ENCODE data around the gene CLDN22.

CLDN22 gene

GRCh38 chr4:183314336-183314735 lies 5.7 kb downstream of the CLDN22 start:
- ChIA-PET POLR2A (ENCODE audit: low non-redundant PET) (no interaction called here), CTCF (interaction anchor here (0.5 to 1.4 kb wide), 2 partner anchors 9 to 164 kb away, joined by 3 read pairs; no protein-coding TSS in a partner anchor)
- no peak for TF ChIP-seq CTCF (conservative IDR thresholded peaks at IDR 0.05; ENCODE audit: low read depth)
- no peak overlapping the region for H3K27ac ChIP-seq
- DNase-seq (ENCODE audit: low spot score), result no peak

GRCh38 chr4:183312841-183313240 lies 7.2 kb downstream of the CLDN22 start:
- POLR2A ChIA-PET (ENCODE audit: low non-redundant PET), result no interaction called here
- CTCF ChIA-PET, result no interaction called here
- no peak for DNase-seq (ENCODE audit: low spot score)
- no peak for TF ChIP-seq CTCF (conservative IDR thresholded peaks at IDR 0.05; ENCODE audit: low read depth)
- H3K27ac ChIP-seq, result no peak overlapping the region

GRCh38 chr4:183306811-183307210 lies 13.3 kb downstream of the CLDN22 start:
- no peak for DNase-seq (ENCODE audit: low spot score)
- no peak overlapping the region for H3K27ac ChIP-seq
- no peak for TF ChIP-seq CTCF (conservative IDR thresholded peaks at IDR 0.05; ENCODE audit: low read depth)
- ChIA-PET CTCF (no interaction called here), POLR2A (ENCODE audit: low non-redundant PET) (interaction anchor here (0.6 kb wide), 1 partner anchor 208 kb away, joined by 3 read pairs; the partner anchor contains the start of gene WWC2)

GRCh38 chr4:183304538-183304937 lies 15.5 kb downstream of the CLDN22 start:
- CTCF ChIA-PET, result no interaction called here
- TF ChIP-seq CTCF (conservative IDR thresholded peaks at IDR 0.05; ENCODE audit: low read depth), result no peak
- no peak for DNase-seq (ENCODE audit: low spot score)
- no peak overlapping the region for H3K27ac ChIP-seq
- POLR2A ChIA-PET (ENCODE audit: low non-redundant PET), result no interaction called here

GRCh38 chr4:183304067-183304466 lies 16.0 kb downstream of the CLDN22 start:
- H3K27ac ChIP-seq, result no peak overlapping the region
- POLR2A ChIA-PET (ENCODE audit: low non-redundant PET), result no interaction called here
- CTCF ChIA-PET, result no interaction called here
- no peak for DNase-seq (ENCODE audit: low spot score)
- TF ChIP-seq CTCF (conservative IDR thresholded peaks at IDR 0.05; ENCODE audit: low read depth), result no peak

GRCh38 chr4:183303301-183303700 lies 16.8 kb downstream of the CLDN22 start:
- CTCF ChIA-PET, result interaction anchor here (0.8 kb wide), 1 partner anchor 1538 kb away, joined by 4 read pairs; no protein-coding TSS in a partner anchor
- no peak overlapping the region for H3K27ac ChIP-seq
- no peak for TF ChIP-seq CTCF (conservative IDR thresholded peaks at IDR 0.05; ENCODE audit: low read depth)
- DNase-seq (ENCODE audit: low spot score), result no peak
- POLR2A ChIA-PET (ENCODE audit: low non-redundant PET), result no interaction called here

GRCh38 chr4:183300655-183301054 lies 19.4 kb downstream of the CLDN22 start:
- DNase-seq (ENCODE audit: low spot score), result no peak
- H3K27ac ChIP-seq, result no peak overlapping the region
- CTCF ChIA-PET, result interaction anchor here (0.6 to 0.7 kb wide), 2 partner anchors 16 to 383 kb away, joined by 3 to 4 read pairs; no protein-coding TSS in a partner anchor
- TF ChIP-seq CTCF (conservative IDR thresholded peaks at IDR 0.05; ENCODE audit: low read depth), result no peak
- POLR2A ChIA-PET (ENCODE audit: low non-redundant PET), result no interaction called here

All from RWPE1 (cell line).